BJ (cell line): Measurements from ENCODE around the gene SHROOM3. TPM values are rescaled to one million over a fixed set of nuclear protein-coding genes. Genes with fewer than 3 reads are reported as not detected.

Source experiments
- CTCF ChIA-PET: fragments of 350-600 bp; formaldehyde crosslinking; extraction: SDS; loops from one replicate; lab custom pipeline; 2021; ENCODE audit warnings: antibody characterized with exemption, inconsistent platforms; lab: Yijun Ruan, JAX
- POLR2A ChIA-PET: fragments of 300-600 bp; sonication (Branson Sonifier 250); formaldehyde crosslinking; extraction: SDS; loops from one replicate; lab custom pipeline; 2021; ENCODE audit warnings: antibody characterized with exemption; lab: Charles Lee
- DNase-seq: peaks from one replicate; pipeline ENCODE4 v3.0.0-alpha.2; 2011; ENCODE audit warnings: low read depth
- H3K27me3 ChIP-seq: 2 replicates; pipeline ENCODE4 v1.6.0; 2011; ENCODE audit warnings: low read length; ENCODE audit not compliant: control insufficient read depth, insufficient read depth
- H3K36me3 ChIP-seq: 2 replicates; pipeline ENCODE4 v1.5.1; 2011; ENCODE audit warnings: low read length; ENCODE audit not compliant: control insufficient read depth, insufficient read depth
- H3K4me3 ChIP-seq: 2 replicates; pipeline ENCODE4 v1.5.1; 2011; ENCODE audit warnings: low read depth, mild to moderate bottlenecking, control low read depth, low read length
- CTCF ChIP-seq: IDR thresholded peaks from 2 replicates; pipeline ENCODE4 v1.5.1; 2011; ENCODE audit warnings: low read depth, mild to moderate bottlenecking, control low read depth, inconsistent platforms, low read length, moderate library complexity; ENCODE audit not compliant: insufficient read depth
- polyA plus RNA-seq: library from polyadenylated mRNA; depleted of rRNA; stranded (reverse); fragments of >200 nt; gene quantifications from 2 replicates; pipeline ENCODE4 v1.2.3, GENCODE V29; 2011

Gene SHROOM3
- polyA plus RNA-seq, 1 experiment: 46.1 TPM

DNA sequence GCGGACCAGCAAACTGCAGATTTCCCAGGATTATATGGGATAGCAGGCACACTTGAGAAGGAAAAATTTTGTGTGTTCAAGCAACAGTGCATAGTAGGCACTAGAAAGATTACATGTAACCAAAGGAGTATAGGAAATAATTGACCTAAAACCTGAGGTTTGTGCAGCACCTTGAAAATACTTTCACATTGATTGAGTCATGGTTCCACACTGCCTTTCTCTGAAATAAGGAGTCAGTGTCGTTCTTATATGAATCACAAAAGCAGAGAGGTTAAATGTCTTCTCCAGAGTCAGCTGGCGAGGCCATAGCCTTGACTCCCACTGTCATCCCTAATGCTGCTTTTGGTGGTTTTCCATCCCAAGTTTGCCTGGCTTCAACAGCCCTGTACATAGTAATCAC lies 324.0 kb downstream of the SHROOM3 start:
- ChIA-PET CTCF (interaction anchor here (0.6 to 1.6 kb wide), 6 partner anchors 20 to 445 kb away, joined by 3 to 7 read pairs (median 3); no protein-coding TSS in a partner anchor), POLR2A (no interaction called here)
- DNase-seq: no peak
- H3K27me3 ChIP-seq: no peaks in the 10 kb centered on the region
- no peak overlapping the region for H3K4me3 ChIP-seq
- TF ChIP-seq CTCF: no peak
- peaks cover 33% of the 10 kb centered on the region for H3K36me3 ChIP-seq

- ChIA-PET CTCF (interaction anchor here (0.6 to 1.6 kb wide), 3 partner anchors 152 to 265 kb away, joined by 3 to 7 read pairs (median 4); no protein-coding TSS in a partner anchor), POLR2A (no interaction called here)
- H3K36me3 ChIP-seq: peaks cover 24% of the 10 kb centered on the region
Observed at GRCh38 chr4:76760193-76760592, 325.2 kb downstream of the SHROOM3 start.

GRCh38 chr4:76762137-76763130 lies 327.4 kb downstream of the SHROOM3 start:
- Histone ChIP-seq H3K27me3 (no peaks in the 10 kb centered on the region), H3K4me3 (no peak overlapping the region), H3K36me3 (peaks cover 15% of the 10 kb centered on the region)
- CTCF ChIA-PET: no interaction called here
- POLR2A ChIA-PET: no interaction called here
- DNase-seq: no peak
- no peak for TF ChIP-seq CTCF

More at GRCh38 chr4:76760193-76760592, 325.2 kb downstream of the SHROOM3 start:
- Histone ChIP-seq H3K4me3 (no peak overlapping the region), H3K27me3 (no peaks in the 10 kb centered on the region)
- DNase-seq: no peak
- TF ChIP-seq CTCF: no peak

- ChIA-PET CTCF (interaction anchor here (0.7 to 1.2 kb wide), 3 partner anchors 7 to 223 kb away, joined by 3 to 7 read pairs (median 3); no protein-coding TSS in a partner anchor), POLR2A (interaction anchor here (0.6 to 1.2 kb wide), 3 partner anchors 11 to 179 kb away, joined by 3 to 11 read pairs (median 4); no protein-coding TSS in a partner anchor)
- Histone ChIP-seq H3K27me3 (no peaks in the 10 kb centered on the region), H3K36me3 (peaks cover 14% of the 10 kb centered on the region), H3K4me3 (no peak overlapping the region)
- peak; percentile 70 for DNase-seq
- TF ChIP-seq CTCF: no peak
Observed at GRCh38 chr4:76764251-76764650, 329.2 kb downstream of the SHROOM3 start.
